ENCODE measurements around the gene DENND5A.
"Not testable (repeated sequence)": the region's sequence is repeated elsewhere in the genome, so short reads cannot be mapped to it uniquely, and the experiment has no call there.

Gene DENND5A

DNA sequence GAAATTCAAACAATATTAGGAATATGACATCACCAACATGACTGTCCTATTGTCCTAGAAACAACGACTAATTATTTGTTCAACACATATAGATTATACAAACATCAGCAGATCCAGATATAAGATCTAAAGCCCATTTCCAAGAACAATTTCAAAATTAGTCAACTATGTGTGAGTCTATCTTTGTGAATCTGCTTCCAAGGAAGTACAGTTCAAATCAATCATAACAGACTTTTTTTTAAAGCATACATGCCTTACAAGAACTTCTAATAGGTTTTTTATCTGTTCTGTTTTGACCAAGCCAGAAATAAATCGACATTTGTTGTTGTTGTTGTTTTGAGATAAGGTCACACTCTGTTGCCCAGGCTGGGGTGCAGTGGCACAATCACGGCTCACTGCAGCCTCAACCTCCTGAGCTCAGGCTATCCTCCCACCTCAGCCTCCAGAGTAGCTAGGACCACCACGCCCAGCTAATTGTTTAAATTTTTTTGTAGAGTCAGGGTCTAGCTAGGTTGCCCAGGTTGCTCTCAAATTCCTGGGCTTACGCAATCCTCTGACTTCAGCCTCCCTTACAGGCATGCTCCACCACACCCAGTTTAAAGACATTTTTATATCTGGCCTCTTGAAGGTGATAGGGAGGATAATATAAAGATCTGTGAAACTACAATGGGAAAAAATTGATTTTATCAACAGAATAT is 54.8 kb downstream of the DENND5A start:
- no peak for DNase-seq

DNA sequence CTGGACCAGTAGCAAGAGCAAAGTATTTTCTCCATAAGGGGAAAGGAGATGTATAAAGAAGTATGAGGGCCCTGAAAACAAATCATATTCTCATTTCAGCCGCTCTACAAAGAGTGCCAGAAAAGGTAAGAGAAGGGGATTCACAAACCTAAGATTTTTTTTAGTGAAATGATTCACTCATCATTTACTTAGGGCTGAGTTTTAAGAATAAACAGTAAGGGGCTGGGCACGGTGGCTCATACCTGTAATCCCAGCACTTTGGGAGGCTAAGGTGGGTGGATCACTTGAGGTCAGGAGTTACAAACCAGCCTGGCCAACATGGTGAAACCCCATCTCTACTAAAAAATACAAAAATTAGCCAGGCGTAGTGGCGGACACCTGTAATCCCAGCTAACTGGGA is 55.5 kb downstream of the DENND5A start:
- DNase-seq = not testable (repeated sequence)

DNA sequence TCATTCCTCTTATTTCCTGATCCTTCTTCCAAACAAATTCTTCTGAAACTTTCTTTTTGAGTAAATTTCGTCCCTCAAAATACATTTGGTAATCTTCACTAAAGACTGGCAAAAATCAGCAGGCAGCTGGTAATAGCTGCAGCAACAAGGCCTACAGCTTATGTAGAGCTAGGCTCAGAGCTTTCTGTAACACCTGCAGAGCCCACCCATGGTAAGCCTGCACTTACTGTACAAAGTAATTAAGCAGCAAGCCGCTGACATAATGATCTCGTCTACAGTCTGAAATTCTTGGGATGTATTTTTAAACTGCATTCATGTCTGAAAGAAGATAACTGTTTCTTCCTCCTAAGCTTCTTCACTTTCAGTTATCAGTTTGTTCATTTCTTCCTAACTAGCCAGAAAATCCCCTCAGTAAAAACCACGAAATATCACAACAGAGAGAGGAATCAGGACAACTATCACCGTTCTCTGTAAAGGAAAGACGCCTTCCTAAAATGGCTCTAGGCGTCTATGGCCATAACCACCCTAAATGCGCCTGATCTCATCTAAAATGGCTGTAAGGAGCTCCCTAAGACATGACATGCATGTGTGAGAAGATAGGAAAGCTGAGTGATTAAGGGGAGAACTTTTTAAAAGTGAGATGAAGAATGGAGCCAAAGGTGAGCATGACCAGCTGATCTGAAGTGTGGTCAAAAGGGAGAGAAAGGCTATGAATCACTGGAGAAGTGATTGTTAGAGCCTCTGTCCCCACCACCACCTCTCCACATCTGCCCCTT is 56.2 kb downstream of the DENND5A start:
- no peak for DNase-seq

DNA sequence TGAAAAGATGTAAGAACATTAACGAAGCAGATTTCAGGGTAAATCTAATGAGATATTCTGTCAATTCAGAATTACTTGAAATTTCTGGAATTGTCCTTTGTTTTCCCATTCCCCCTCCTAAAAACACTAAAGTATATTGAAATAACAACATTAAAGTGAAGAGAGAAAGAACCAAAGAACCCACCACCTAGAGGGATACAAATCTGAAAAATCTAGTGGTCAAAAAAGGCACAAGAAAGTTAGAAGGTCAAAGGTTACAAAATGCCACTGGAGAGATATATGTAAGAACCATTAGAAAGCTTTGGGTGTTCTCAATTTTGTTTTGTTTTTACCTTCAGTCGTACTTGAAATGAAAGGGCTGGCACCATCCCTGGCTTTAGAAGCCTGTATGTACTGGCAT is 57.9 kb downstream of the DENND5A start:
- DNase-seq = no peak

DNA sequence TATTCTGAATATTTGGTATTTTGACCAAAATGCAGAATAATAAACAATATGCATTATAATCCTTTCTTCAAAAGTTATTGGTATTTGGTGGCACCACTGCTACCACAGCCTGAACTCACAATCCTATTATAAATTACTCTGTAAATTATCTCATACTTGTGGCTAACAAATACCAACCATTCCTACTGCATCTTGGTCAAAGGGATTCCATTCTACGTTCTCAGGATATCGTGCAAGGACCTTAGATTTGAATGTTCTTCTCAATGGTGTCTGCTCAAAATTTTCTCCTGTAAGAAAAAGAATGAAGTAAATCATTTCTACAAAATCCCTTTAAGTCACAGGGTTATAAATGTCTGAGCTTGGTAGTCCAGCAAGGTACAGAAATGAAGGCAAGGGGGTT is 58.7 kb downstream of the DENND5A start:
- no peak for DNase-seq

DNA sequence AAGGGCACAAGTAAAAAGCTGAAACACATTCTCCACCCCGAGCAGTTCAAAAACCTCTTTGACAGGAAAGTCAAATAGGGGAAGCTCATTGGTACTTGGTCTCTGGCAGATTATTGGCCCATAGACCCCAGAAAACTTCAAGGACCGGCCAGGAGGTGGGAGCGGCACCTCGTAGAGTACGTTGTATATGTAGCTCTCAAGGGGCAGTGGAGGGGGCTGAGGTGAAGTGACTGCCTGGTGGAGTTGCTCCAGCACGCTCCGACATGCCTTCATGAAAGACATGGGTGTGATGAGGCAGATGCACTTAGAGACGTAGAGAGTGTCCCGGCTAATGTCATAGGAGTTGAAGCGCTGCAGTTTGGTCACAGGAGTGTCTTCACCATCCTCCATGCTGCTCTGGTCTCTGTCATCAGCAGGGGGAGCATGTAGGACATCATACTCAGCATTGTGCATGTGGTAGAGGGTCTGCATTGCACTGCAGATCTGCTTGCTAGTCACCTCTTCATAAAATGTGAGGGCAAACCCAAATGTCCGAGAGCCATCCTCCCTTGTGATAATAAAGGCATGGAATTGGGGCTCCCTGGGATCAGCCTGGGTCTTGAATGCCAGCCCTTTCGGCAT is 61.3 kb downstream of the DENND5A start:
- no peak for DNase-seq

DNA sequence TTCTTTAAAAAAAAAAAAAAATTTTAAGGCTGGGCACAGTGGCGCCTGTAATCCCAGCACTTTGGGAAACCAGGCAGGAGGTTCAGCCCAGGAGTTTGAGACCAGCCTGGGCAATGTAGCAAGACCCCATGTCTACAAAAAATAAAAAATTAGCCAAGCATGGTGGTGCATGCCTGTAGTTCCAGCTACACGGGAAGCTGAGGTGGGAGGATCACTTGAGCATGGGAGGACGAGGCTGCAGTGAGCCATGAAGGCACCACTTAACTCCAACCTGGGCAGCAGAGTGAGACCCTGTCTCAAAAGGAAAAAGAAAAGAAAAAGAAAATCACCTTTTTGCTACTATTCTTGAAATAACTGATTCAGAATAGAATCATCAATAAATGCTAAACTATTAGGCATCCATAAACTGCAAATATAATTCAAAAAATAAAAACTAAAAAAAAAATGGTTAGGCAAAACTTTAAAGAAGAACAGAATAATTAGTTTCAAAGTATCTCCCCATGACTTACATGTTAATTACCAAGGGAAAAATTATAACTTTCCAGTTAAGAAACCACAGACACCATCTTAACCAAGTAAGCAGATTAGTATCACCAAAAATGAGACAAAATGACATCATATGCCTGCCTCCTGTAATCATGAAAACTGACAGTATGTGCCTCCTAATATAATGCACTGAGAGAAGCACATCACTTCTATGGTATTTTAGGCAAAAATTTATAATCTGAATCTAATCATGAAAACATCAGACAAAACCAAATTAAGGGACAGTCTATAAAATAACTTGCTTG is 63.6 kb downstream of the DENND5A start:
- DNase-seq = no peak

DNA sequence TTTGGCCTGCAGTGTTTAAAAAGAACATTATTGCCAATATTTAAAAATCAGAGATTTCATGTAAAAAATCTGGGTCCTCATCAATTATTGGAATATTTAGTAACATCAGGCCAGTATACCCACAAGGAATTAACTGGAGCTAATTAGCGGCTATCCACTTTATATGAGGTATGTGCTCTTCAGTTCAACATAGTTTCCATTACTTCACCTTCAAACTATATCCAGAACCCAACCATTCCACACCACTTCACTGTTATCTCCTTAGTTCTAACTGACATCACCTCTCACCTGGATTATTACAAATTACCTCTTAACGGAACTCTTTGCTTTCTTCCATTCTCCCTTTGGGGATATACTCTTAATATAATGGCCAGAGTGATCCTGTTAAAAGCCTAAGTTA is 64.7 kb downstream of the DENND5A start:
- DNase-seq = no peak

DNA sequence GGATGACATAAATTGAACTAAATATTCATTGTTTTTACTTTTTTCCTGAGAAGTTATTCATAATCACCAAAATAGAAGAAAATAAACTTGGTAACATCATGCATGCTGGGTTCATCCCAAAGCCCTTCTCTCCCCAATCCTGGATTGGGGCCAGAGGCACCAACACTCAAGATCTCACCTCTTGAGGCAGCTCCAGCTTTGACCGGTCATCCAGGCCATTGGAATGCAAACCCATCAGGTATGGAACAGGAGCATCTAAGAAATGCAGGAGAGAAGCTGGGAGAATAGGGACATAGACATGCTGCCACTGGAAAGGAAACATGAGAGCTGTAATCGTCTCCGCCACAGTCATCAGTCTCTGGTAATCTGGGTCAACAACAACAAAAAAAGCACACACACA is 71.8 kb downstream of the DENND5A start:
- no peak for DNase-seq

DNA sequence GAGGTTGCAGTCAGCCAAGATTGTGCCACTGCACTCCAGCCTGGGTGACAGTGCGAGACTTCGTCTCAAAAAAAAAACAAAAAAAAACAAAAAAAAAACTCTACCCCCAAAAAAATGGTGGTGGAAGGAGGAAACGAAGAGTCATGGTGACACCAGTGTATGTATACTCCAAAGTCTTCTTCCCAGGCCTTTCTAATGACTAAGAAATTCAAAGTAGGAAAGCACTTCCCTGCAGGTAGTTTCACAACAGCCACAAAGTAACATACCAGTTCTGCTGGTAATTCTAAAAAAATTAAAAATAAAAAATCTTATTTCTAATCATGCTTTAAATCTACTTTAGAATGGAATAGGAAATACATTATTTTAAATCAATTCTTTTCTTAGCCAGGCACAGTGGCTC is 72.6 kb downstream of the DENND5A start:
- DNase-seq = no peak

DNA sequence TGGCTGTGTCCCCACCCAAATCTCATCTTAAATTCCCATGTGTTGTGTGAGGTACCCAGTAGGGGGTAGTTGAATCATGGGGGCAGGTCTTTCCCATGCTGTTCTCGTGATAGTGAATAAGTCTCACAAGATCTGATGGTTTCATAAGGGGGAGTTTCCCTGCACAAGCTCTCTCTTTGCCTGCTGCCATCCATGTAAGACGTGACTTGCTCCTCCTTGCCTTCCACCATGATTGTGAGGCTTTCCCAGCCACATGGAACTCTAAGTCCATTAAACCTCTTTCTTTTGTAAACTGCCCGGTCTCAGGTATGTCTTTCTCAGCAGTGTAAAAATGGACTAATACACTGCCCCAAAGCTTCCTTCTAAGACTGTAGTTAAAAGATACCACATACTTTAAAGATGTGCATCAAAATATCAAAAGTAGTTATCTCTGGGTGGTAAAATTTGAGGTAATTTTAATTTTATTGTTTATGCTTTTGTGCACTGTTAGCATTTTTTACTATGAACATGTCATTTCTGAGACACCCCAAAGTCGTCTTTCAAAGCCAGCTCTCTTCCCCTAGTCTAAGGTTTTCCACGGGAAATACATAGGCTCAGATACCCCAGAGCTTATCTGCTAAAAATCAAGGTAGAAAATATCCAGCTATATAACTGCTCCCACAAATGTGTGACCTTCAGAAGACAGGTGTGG is 74.7 kb downstream of the DENND5A start:
- not testable (repeated sequence) for DNase-seq

DNA sequence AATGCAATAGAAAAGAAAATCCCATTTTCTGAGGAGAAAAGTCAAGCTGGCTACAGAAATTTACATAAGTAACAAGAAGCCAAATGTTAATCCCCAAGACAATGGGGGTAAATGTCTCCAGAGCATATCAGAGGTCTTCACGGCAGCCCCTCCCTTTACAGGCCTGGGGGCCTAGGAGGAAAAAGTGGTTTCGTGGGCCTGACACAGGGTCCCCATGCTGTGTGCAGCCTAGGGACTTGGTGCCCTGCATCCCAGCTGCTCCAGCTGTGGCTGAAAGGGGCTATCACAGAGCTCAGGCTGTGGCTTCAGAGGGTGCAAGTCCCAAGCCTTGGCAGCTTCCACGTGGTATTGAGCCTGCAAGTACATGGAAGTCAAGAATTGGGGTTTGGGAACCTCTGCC is 76.3 kb downstream of the DENND5A start:
- DNase-seq = not testable (repeated sequence)

DNA sequence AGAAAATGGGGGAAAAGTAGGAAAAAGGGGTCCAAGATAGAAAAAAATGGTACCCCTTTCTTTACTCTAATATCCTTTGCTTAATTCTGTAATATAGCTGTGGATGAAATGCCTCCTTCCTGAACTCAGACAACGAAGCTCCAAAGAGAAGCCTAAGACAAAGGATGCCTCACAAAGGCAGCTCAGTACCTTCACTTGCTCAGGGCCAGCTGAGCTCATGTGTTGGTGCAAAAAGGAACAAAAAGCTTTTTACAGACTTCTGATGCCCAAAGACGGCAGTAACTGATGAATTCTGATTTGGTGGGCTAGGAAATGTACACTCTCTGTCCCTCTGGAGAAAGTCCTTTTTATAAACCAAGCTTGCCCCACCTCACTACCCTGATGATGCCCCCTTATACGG is 77.5 kb downstream of the DENND5A start:
- no peak for DNase-seq

DNA sequence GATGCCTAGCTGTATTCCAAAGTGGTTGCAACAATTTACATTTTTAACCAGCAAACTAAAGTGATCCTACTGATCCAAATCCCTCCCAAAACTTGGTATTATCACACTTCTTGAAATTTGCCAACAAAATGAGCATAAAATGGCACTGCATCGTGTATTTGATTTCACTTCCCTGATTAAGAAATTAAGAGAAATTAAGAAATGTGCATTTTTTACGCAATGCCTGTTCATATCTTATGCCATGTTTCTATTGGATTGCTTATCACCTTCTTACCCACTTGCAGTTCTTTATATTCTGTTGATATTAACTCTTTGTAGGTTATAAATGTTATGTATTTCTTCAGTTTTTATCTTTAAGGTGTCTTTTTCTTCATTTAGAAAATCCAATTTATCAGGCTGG is 80.6 kb downstream of the DENND5A start:
- DNase-seq = no peak

DNA sequence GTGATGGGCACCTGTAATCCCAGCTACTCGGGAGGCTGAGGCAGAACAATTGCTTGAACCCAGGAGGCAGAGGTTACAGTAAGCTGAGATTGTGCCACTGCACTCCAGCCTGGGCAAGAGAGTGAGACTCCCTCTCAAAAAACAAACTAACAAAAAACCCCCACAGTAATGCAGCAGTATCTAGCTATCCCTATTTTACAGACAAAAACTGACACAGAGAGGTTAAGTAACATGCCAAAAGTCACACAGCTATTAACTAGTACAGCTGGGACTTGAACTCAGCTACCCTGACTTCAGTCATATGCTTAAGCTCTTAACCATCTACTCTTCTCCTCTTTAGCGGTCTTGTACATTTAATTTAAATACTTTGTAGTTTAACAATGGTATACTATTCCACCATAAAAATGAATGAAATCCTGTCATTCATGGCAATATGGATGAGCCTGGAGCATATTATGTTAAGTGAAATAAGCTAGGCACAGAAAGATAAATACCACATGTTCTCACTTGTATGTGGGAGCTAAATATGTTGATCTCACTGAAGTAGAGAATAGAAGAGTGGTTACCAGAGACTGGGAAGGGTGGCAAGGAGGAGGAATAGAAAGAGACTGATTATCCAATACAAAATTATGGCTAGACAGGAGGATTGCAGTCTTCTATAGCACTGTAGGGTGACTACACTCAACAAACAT is 82.8 kb downstream of the DENND5A start:
- DNase-seq = no peak

DNA sequence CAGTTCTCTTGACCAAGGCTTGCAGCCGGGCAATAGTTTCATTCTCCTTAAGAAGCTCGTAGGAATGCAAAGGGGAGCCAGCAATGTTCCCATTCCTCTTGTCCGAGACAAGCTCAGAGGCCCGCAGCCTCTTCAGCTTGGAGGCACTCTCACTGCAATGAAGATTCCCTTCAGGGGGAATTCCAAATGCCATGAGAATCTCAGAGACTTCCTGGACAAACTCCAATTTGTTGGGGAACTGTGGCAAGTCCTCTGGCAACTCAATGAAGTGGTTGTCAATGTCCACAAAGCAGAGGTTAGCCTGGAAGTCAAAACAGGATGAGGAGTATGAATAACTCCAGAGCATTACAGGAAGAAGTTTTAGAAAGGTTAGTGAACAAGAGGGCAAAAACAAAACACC is 84.4 kb downstream of the DENND5A start:
- DNase-seq = no peak

DNA sequence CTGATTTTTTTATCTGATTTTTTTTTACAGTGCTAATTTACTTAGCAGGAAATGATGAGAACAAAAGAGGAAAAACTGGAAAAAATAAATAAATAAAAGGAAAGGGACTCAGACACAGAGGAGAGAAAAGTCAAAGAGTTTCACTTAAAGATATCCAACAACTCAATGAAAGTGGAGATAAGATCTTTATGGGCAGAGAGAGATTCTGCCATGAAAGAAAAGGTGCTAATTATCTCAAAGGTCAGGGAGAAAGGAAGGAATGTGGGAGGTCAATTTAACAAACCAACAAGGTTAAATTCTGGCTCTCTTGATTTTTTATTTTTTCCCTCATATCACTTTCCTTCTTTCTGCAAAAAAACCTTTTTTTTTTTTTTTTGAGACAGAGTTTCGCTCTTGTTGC is 86.0 kb downstream of the DENND5A start:
- no peak for DNase-seq

DNA sequence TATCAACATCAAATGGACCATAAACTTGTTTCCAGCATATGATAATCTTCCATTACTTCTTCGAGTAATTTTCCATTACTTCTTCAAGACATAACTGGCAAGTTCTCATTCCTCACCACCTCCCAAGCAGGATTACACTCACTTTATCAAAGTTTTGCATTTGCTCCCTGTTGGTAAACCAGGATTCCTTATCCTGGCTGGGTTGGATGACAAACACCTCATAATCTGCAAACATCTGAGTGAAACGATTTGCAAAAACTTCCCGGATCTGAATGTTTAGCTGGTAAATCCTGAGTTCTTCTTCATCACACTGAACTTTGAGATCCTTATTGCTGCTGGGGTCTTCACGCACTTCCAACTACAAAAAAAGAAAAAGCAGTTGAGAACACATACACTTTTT is 86.4 kb downstream of the DENND5A start:
- DNase-seq = no peak

DNA sequence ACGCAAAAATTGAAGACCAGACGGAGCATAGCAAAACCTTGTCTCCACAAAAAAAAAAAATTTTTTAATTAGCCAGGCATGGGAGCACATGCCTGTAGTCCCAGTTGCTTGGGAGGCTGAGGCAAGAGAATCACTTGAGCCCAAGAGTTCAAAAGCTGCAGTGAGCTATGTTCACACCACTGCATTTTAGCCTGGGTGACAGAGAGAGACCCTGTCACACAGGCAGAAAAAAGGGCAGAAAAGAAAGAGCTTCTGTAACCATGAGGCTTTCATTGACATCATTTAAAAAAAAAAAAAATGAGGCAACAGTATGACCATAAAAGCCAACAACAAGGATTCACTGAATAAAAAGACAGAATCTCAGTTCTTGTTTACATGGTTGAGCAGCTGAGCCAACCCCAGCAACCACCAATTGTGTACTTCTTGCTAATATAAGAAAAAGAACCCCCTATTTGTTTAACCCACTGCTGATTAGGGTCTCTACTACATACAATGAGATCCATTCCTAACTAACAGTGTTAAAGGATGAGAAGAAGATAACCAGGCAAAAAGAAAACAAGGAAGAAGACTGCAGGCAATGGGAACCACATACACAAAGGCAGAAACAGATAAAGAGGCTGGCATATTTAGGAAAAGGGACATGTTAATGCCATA is 87.6 kb downstream of the DENND5A start:
- no peak for DNase-seq

DNA sequence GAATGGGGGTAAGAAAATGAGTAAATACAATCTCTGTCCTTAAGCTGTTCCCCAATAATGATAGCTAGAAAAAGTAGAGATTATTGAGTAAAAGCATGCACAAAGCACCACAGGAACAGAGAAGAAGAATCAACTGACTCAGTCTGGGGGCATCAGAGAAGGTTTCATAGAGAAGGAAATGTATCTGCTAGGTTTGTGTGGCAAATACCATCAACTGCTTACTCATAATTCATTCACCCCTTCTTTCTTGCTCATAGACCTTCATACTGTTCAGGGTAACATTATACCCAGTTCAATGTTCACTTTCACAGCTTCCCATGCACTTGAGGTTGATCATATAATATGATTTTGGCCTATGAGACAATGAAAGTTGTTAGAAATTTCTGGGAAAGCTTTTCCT is 88.6 kb downstream of the DENND5A start:
- DNase-seq = no peak

DNA sequence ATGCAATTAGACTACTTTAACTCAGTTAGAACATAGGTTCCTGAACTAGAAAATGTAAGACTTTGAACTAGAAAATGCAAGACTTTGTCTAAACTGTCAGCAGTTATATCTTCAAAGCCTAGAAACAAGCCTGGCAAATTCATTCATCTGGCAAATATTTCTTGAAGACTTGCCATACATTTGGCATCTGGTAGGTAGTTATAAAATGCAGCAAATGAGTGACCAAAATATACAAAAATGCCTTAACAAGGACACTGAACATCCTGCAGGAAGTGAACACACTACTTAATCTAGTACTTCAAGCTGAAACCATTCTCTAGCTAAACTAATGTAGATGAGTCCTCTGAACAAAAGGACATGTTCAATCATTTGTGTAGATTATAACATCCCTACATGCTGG is 89.0 kb downstream of the DENND5A start:
- DNase-seq = no peak

DNA sequence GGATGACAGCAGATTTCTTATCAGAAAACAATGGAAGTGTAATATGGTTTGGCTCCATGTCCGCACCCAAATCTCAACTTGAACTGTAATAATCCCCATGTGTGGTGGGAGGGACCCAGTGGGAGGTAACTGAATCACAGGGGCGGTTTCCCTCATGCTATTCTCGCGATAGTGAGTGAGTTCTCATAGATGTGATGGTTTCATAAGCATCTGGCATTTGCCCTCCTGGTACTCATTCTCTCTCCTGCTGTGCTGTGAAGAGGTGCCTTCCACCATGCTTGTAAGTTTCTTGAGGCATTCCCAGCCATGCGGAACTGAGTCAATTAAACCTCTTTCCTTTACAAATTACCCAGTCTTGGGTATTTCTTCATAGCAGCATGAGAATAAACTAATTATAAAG is 92.8 kb downstream of the DENND5A start:
- DNase-seq = no peak
